OCI-LY3 (cell line): ENCODE measurements around the gene S100A13.

Experiments
- EZH2phosphoT487 ChIP-seq: fragments of 200-600 bp; shearing (Covaris generic); IDR thresholded peaks from 2 replicates; pipeline ENCODE4 v1.6.1; 2018; ENCODE audit warnings: antibody characterized with exemption, mixed run types, low read depth
- TF ChIP-seq, protein P1 (sequence below): fragments of 200-600, 300-600 bp; sonication (generic); IDR thresholded peaks from 2 replicates; pipeline ENCODE4 v1.5.1; 2014; ENCODE audit warnings: antibody characterized with exemption, low read length, low read depth

- TF ChIP-seq, protein P1, sequence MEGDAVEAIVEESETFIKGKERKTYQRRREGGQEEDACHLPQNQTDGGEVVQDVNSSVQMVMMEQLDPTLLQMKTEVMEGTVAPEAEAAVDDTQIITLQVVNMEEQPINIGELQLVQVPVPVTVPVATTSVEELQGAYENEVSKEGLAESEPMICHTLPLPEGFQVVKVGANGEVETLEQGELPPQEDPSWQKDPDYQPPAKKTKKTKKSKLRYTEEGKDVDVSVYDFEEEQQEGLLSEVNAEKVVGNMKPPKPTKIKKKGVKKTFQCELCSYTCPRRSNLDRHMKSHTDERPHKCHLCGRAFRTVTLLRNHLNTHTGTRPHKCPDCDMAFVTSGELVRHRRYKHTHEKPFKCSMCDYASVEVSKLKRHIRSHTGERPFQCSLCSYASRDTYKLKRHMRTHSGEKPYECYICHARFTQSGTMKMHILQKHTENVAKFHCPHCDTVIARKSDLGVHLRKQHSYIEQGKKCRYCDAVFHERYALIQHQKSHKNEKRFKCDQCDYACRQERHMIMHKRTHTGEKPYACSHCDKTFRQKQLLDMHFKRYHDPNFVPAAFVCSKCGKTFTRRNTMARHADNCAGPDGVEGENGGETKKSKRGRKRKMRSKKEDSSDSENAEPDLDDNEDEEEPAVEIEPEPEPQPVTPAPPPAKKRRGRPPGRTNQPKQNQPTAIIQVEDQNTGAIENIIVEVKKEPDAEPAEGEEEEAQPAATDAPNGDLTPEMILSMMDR: no peak
- no peak for TF ChIP-seq EZH2phosphoT487
These were observed 13.6 kb upstream of the S100A13 start for GRCh38 chr1:153640861-153641260.
